HG02571 (cell line): ENCODE measurements around the gene ARHGAP21.

ENCODE experiments used
- ATAC-seq: cut with Tn5 transposase; IDR thresholded peaks from one replicate; pipeline ENCODE4 v1.9.1; 2021; ENCODE audit warnings: mild to moderate bottlenecking, moderate library complexity; ENCODE audit not compliant: unreplicated experiment

The ARHGAP21 gene

DNA sequence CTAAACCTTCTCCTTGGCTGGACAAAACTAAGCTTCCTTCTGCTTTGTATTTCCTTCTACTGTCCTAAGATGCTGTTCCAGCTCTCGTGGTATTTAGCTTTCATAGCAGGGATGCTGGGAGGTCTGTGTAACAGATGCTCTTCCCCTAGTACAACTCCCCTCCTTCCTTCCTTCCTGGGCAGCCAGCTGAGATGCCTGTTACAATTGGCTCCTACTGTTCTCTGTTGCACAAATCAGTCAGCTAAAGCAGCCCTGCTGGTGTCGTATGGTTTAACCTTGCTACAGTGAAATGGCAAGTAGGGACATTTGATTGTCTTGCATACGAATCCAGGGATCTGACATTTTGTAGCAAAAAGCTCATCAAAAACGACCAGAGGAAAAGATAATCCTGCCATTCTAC lies 143.8 kb downstream of the ARHGAP21 start:
- no peak for ATAC-seq

DNA sequence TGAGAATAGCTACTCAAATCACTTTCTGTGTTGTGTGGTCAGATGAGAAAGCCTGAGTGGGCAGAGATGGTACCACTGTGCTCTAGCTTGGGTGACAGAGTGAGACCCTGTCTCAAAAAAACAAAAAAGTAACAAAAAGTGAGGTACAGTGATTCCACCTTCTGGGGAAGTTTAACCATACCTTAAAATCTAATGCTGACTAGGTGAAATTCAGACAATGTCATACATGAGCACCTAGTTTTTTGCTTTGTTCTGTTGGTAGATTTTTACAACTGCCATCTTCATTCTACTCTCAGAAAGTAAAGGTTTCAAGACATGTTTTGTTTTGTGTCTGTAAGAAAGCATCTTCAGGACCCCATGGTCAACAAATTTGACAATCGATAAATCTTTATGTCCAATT lies 144.2 kb downstream of the ARHGAP21 start:
- no peak for ATAC-seq

DNA sequence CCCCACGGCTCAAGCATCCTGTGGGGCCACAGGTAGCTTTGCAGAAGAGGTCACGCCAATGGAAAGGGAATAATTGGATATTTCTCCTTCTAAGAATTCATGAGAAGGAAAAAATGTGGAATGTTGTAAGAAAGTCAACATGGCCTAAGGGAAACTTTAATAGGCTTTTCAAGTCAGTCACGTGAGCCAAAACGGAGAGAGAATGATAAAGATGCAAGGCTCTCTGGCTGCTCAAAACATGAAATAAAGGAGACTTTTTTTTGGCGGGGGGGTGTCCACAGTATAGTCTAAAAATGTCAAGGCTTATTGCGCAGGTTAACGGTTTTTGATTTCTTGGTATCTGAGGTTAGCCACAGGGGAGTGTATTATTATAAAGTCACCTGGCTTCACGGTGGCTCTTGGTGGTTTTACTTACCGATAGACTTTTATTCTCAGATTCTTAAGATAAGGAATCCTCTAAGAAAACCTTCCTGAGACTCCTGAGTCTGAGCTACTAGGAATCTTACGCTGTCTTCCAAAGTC lies 148.1 kb downstream of the ARHGAP21 start:
- no peak for ATAC-seq

DNA sequence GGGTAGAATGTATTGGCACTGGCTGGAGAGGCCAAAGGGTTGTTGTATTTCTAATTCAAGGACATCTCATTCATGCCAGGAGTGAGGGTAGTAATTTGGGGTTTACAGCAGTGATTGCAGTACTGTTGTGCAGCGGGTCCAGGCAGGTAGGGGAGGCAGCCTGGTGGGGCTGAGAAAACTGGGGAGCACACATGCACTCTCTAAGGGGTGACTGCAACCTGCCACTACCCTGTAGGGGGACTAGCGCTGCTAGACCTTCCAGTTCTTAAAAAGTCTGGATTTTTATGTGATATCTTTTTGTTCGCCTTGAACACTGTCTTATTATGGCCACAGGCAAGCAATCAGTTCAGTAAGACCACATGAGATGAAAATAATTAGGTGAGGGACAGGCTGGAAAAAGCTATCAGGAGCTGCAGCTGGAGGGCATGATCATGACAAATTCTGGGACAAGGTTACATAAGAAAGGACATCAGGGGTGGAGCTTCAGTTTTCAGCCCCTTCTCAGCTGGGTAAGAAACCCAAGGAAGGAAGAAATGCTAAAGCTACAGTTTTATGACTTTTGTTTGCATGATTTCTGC lies 149.0 kb downstream of the ARHGAP21 start:
- ATAC-seq: no peak

DNA sequence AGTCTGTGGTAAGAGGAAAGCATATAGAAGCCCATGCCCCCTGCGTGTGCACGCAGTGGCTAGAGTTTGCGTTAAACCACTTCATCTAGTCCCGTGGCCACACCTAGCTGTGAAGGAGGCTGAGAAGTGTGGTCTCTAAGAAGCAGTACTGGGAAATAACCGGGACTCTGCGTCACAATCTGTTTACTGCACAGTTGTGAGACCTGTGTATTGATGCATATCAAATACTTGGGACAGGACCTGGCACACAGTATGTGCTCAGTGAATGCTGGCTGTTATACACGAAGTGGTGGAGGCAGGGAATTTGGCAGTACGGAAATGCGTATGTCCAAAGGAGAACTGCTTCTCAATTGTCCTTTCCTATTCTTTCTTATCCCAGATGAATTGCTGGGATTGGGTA lies 149.5 kb downstream of the ARHGAP21 start:
- no peak for ATAC-seq

DNA sequence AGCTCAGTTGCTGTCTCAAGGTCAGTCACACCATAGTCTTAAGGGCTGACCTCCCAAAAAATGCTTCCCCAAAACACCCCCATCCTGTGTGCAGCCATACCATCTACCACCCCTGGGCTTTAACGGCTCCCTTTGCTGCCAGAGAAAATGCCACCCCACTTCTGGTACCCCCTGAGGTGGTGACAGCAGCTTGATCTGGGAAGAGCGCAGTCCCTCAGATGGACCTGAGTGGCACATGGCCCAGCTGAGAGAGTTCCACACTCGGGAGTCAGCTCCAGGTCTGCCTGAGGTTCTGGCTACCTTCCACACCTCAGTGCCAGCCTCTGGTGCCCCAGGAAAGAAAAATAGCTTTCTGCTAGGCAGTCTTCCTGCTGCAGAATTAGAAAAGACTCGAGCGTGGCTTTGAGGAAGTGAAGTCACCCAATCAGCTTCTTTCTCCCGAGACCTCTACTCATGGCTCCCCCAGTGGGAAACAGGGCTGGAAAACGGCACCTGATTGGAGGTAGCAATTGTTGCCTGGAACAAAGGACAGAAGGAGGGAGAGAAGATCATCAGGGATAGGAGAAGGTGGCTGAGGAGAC lies 151.7 kb downstream of the ARHGAP21 start:
- no peak for ATAC-seq

DNA sequence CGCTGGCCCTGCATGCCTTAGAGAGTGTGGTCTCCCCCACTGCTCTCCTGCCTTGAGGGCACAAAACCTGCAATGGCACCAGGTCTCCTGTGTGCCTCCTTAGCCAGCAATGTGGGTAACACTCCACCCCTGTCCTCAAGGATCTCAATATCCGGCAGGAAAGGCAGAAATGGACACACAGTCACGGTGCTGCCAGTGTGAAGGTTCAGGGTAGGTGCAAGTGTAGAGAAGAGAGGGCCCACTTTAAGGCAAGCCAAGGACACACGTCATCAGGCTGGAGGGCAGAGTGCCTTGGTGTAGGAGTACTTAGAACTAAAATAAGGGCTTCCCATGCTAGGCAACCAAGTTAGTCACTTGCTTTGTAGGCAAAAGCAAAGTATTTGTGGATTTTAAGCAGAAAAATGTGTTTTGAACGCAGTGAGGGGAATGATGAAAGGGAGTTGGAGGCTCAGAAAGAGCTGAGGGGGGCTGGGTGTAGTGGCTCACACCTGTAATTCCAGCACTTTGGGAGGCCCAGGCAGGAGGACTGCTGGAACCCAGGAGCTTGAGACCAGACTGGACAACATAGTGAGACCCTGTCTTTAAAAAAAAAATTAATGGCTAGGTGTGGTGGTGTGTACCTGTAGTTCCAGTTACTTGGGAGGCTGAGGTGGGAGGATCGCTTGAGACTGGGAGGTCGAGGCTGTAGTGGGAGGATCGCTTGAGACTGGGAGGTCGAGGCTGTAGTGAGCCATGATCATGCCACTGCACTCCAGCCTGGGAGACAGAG lies 152.8 kb downstream of the ARHGAP21 start:
- ATAC-seq: no peak

DNA sequence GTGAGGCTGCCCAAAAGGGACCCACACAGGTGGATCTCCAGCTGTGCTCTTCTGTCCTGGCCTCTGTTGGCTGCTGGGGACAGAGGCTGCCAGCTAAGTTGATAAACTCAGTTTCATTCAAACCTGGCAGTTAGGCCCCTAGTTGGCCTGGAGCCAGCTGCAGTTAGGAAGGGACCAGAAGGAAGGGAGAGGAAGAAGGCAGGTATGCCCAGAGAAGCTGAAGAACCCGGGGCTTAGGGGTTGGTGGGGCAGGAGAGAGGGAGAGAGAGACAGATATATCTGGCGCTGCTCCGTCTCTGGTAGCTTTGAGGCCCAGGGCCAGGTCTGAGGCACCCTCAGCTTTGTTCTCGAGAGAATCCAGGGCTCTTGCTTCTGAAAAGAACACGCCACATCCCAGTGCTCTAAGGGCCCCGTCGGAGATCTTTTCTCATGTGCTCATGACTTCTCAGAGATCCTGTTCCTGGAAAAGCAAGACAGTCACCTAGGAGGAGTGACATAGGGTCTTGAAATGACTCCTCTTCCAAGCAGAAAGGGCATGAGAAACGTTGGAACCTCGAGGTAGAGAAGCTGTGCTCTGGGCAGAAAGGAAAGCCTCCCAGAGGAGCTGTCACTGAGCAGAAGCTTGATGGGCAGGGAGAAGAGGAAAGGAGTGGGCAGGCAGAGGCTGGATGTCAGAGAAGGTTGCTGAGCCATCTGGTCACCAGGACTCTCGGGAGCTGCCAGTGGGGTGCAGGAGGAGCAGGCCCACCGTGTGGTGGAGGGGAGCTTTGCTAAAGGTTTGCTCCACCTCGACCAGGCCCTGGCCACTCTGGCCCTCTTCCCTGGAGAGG lies 153.6 kb downstream of the ARHGAP21 start:
- ATAC-seq: no peak

DNA sequence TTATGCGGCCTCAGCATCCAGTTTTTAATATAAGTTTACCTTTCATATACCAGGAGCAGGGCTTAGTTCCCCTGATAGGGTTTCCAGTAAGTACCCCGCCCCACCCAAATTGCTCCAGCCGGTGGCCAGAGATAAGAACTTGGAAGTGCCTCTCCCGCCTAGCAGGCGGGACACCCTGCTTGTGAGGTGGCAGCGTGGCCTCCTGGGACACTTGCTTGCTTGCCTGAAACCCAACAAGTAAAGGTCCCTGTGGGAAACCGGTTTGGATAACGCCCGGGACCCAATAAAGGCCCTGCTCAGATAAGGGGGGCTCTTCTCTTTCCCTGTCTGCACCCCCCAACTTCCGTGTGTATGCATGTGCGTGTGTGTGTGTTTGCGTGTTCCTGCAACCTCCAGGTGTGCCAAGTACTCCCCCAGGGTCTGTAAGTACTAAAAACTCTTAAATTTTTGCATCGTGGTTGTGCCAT lies 154.3 kb downstream of the ARHGAP21 start:
- ATAC-seq: no peak

DNA sequence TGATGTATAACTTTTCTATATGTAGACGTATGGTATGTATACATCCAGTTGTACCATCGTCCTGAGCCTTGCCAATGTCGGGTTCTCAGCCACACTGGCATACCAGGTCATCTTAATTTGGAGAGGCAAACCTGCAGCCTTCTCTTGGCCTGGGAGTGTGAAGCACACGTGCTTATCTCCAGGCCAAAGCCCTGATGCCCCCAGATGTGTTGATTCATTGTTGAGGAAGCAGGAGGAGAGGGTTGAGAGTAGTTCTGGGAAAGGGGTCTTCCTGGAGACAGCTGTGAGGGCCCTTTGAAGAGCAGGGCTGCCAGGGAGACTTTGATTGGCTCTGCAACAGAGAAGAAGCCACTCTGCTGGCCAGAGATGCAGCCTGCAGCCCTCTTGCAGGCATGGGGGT lies 155.6 kb downstream of the ARHGAP21 start:
- no peak for ATAC-seq

DNA sequence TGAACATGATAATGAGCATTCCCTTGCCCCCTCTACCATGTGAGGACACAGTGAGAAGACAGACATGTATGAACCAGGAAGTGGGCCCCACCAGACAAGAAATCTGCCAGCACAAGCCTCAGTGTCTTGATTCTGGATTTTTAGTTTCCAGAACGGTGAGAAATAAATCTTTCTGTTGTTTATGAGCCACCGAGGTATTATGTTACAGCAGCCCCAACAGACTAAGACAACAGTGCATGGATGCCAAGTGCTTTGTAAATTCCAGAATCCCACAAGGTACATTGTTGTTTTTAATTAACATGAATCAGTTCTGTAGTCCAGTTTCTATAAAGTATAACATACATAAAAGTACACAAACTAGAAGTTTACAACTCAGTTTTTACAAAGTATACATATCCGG lies 162.2 kb downstream of the ARHGAP21 start:
- ATAC-seq: no peak

DNA sequence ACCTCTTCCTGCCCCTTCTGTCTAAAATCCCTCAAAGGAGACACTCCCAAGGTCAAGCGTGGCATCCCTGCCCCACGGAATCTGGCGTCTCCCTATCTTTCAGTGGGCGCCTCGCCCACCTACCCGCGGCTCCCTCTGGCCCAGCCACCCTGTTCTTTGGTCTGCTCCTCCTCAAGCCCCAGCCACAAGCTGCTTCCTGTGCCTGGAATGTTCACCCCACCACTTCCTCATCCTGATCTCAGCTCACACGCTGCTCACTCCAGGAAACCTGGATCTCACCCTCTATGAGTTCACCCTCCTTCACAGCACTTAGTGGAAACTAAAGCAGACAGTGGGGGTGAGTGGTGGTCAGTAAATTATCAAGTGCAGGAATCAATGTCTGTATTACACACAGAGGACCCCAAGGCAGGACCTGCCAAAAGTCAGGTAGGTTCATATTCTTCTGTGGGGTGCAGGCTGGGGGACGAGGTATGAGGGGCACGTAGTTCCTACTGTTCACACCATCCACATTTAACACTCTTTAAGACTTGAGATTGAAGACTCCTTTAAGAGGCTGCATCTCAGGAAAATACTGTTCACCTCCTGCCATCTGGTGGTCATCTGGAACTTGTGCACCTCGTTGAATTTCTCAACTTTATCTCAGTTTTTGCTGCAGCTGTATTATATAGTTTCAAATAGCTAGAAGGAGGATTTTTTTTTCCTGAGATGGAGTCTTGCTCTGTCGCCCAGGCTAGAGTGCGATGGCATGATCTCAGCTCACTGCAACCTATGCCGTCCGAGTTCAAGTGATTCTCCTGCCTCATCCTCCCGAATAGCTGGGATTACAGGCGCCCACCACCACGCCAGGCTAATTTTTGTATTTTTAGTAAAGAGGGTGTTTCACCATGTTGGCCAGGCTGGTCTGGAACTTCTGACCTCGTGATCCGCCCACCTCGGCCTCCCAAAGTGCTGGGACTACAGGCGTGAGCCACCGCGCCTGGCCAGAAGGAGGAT lies 166.6 kb downstream of the ARHGAP21 start:
- ATAC-seq: no peak

DNA sequence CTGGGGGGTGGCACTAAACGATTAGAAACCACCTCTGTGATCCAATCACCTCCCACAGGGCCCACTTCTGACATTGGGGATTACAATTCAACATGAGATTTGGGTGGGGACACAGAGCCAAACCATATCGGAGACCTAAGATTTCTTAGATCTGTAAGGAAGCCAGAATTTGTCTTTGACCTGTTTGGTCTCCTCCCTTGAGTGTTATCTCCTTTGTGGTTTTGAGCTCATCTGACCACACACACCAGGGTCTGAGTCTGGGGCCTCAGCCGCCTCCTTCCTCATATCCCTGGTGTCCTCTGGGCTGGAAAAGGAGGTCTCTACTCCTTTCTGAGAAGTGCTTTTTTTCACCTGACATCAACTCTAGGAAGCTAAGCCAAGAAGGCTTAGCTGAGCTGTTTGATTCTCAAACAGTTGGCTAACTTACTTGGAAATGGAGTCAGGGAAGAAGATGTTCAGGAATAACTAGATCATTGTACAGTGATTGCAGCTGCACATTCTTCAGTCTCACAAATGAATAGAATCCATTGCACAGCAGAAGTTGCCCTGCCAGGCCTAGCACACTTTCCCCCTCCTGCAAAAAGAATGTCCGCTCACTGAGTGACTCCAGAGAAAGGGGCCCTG lies 167.4 kb downstream of the ARHGAP21 start:
- ATAC-seq: no peak

DNA sequence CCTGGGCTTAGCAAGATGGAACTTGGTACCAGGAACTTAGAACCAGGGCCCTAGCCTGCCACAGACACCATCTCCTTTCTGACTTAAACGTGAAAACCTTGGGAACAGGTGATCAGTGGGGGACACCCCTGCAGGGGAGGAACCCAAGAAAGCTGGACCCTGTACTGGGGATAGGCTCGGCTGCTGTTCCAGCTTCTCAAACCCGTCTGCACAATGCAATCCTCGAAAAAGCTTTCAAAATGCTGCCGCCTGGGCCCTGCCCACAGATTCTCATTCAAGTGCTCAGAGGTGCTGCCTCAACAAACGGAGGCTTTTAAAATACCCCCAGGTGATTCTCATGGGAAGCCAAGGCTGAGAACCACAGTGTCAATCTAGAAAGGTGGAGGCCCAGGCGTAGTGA lies 169.7 kb downstream of the ARHGAP21 start:
- ATAC-seq: no peak

DNA sequence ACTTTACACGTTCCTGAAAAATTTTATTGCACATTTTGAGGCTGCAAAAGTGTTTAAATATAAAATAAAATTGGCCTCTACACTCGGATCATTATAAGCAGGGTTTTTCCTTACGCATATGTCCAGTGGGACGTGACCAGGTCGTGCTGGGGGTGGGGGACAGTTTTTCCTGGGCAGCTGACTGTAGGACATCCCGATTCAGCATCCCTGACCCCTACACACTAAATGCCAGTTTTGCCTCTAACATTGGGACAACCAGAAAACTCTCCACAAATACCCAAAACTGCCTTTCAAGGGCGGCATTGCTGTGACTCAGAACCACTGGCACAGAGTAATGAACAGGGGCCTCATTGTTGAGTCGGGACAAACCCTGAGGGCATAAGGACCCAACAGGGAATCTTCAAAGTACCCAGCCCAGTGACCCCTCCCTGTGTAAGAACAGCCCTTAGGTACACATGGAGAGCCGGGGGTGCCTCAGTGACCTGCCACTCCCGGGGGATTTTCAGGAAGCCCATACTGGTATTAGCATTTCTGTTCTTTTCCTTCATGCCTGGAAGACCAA lies 170.6 kb downstream of the ARHGAP21 start:
- ATAC-seq: no peak

DNA sequence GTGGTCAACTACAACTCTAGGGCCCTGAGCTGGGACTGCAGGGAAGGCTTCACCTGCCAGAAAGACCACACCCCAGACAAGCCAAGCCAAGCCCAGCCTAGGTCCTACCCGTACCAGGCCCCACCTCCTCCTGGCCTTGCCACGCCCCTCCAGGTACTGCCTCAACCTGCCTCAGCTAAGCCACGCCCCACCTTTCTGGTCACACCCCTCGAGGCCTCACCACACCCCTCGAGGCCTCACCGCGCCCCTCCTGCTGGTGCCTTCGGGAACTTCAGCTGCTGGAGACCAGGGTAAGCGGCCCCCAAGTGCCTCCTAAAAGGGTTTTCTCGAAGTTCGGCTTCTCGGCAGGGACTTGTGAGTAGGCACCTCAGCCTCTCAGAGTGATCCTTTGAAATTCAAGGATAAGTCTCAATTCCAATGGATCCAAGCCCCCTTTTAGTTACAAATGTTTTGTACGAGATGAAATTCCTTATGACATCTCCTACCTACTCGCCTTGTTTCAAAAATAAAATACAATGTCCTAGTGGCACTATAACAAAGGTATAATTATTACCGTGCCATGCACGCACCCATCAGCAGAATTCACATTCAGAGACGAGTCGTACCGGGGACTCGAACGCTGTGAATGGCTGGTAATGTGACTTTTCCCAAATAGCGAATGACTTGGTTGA lies 171.2 kb downstream of the ARHGAP21 start:
- ATAC-seq: peak; percentile 67

DNA sequence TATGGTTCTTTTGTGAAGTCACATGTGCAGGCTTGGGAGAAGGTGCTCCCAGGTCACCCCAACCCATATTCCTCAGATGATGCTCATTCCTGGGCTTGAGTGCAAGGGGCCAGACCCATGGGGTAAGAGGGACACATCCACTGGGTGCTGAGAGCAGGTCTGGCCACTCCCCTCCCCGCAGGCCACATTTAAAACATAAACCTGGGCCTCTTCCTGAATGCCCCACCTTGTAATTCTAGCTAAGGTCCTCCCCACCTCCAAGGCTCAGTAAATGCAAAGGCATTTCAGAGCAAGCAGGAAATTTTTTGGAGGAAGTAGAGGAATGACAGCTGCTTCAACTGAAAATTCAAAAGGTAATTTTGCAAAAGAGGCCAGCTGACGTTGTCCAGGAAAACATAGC lies 172.5 kb downstream of the ARHGAP21 start:
- ATAC-seq: no peak

DNA sequence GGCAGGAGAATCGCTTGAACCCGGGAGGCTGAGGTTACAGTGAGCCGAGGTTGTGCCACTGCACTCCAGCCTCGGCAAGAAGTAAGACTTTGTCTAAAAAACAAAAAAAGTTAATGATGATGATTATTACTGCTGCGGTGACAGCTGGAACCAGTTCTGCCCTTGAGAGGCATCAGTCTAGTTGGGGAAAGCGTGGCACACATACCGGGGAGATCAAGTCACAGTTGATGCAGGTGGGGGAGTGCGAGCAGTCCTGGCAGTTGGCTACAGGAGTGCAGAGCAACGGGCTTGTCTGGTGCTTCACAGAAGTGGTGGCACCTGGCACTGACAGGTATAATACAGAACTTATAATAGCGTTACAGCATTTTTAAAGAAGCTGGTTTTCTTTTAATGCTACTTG lies 173.0 kb downstream of the ARHGAP21 start:
- no peak for ATAC-seq

DNA sequence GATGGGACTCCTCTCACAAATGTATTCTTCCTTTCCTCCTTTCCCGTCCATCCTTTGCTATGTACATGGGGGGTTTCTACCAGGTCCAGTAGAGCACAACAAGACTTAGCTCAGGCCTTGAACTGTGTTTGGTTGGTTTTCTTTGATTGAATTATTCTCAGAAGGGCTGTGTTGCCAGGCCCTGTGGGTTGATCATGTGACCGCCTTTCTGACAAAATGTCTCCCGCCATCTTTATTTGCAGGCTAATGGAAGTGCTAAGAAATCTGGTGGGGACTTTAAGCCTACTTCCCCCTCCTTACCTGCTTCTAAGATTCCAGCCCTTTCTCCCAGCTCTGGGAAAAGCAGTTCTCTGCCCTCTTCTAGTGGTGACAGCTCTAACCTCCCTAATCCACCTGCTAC lies 178.1 kb downstream of the ARHGAP21 start:
- ATAC-seq: no peak
